RWPE1 (cell line): Measurements from ENCODE around the gene PRR13.
A peak's percentile ranks its signal among the peaks of the same experiment; 100 is the strongest.
"Not testable (repeated sequence)": the region's sequence is repeated elsewhere in the genome, so short reads cannot be mapped to it uniquely, and the experiment has no call there.

ENCODE experiments used
- CTCF ChIA-PET: fragments of 350-600 bp; sonication (Branson Sonifier 250); formaldehyde crosslinking; extraction: SDS; loops from one replicate; lab custom pipeline; 2021; lab: Yijun Ruan, JAX
- POLR2A ChIA-PET: fragments of 400-600 bp; formaldehyde crosslinking; extraction: SDS; loops from one replicate; lab custom pipeline; 2020; ENCODE audit warnings: antibody characterized with exemption; ENCODE audit not compliant: low non-redundant PET; lab: Yijun Ruan, JAX
- DNase-seq: peaks from one replicate; pipeline ENCODE4 v3.0.0; 2012; ENCODE audit warnings: low spot score
- H3K27ac ChIP-seq: fragments of 450-650 bp; 2 replicates; pipeline ENCODE4 v1.5.1; 2017
- CTCF ChIP-seq: fragments of 450-650 bp; conservative IDR thresholded peaks from 2 replicates; pipeline ENCODE4 v1.5.1; 2017; ENCODE audit warnings: low read depth, mild to moderate bottlenecking

Gene PRR13

GRCh38 chr12:53443955-53444354 lies 2.4 kb downstream of the PRR13 start:
- POLR2A ChIA-PET = no interaction called here
- TF ChIP-seq CTCF = no peak
- no peak for DNase-seq
- H3K27ac ChIP-seq = no peak overlapping the region; the same call in 1 of the 2 replicates
- CTCF ChIA-PET = no interaction called here

DNA sequence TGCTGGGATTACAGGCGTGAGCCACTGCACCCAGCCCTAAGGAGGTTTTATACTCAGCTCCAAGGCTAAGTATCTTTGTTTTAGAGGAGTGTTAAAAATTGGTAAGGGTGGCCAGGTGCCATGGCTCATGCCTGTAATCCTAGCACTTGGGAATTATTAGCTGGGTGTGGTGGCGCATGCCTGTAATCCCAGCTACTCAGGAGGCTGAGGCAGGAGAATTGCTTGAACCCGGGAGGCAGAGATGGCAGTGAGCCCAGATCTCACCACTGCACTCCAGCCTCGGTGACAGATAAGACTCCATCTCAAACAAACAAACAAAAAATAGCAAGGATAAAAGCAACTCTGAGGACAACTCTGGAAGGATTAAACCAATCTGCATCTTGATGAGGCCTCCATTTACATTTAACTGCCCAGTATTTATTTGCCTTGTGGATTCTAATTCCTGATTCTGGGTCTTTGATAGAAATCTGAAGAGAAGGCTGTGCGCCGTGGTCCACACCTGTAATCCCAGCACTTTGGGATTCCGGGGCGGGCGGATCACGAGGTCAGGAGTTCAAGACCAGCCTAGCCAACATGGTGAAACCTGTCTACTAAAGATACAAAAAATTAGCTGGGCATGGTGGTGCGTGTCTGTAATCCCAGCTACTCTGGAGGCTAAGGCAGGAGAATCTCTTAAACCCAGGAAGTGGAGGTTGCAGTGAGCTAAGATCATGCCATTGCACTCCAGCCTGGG lies 3.2 kb downstream of the PRR13 start:
- H3K27ac ChIP-seq = peak overlapping the region; percentile 15; the same call in 1 of the 2 replicates
- POLR2A ChIA-PET, DNase-seq, CTCF ChIA-PET: not testable (repeated sequence)

DNA sequence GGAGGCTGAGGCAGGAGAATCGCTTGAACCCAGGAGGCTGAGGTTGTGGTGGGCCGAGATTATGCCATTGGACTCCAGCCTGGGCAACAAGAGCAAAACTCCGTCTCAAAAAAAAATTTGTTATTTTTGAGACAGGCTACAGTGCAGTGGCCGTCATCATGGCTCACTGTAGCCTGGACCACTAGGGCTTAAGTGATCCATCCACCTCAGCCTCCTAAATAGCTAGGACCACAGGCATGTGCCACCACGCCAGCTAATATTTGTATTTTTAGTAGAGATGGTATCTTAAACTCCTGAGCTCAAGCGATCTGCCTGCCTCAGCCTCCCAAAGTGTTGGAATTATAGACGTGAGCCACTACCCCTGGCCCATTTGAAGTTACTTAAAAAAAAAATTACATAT lies 9.4 kb downstream of the PRR13 start:
- H3K27ac ChIP-seq = no peak overlapping the region
- DNase-seq = no peak
- CTCF ChIA-PET = interaction anchor here (0.6 kb wide), 1 partner anchor 89 kb away, joined by 5 read pairs; no protein-coding TSS in a partner anchor
- POLR2A ChIA-PET = no interaction called here
- TF ChIP-seq CTCF = no peak

GRCh38 chr12:53451661-53452158 lies 10.2 kb downstream of the PRR13 start, which contains the start of gene PCBP2:
Gene PCBP2 (plus strand): TSS chr12:53452102. CDS start chr12:53454801, 2,699 bp downstream.
- peak; percentile 97 for DNase-seq
- H3K27ac ChIP-seq = peak within 1 kb of the TSS; percentile 89
- peak; percentile 88 for TF ChIP-seq CTCF
- ChIA-PET CTCF (interaction anchor here (0.6 kb wide), 1 partner anchor 89 kb away, joined by 5 read pairs; no protein-coding TSS in a partner anchor), POLR2A (no interaction called here)

GRCh38 chr12:53452159-53453077 lies 10.9 kb downstream of the PRR13 start:
- peak overlapping the region; percentile 89 for H3K27ac ChIP-seq
- DNase-seq = peak; percentile 80
- ChIA-PET POLR2A (no interaction called here), CTCF (interaction anchor here (0.7 kb wide), 1 partner anchor 25 kb away, joined by 5 read pairs; no protein-coding TSS in a partner anchor)
- peak; percentile 61 for TF ChIP-seq CTCF

- H3K27ac ChIP-seq = no peak overlapping the region
- DNase-seq = no peak
- ChIA-PET CTCF (interaction anchor here (0.6 kb wide), 1 partner anchor 16 kb away, joined by 4 read pairs; no protein-coding TSS in a partner anchor), POLR2A (no interaction called here)
- TF ChIP-seq CTCF = no peak
Measured at GRCh38 chr12:53453953-53454640, 12.6 kb downstream of the PRR13 start.
